Coronary artery (tissue), 2 donors: ENCODE measurements around the gene CD2.

Experiments used
- DNase-seq: peaks from one replicate; pipeline ENCODE4 v3.0.0-alpha.2; 2017; ENCODE audit warnings: low spot score
- H3K27ac ChIP-seq, 2 donors: fragments of 200-600 bp; sonication (generic); one replicate each; pipeline ENCODE4 v1.5.1; 2016 to 2019
- H3K4me3 ChIP-seq: fragments of 200-600 bp; sonication (generic); 2 replicates; pipeline ENCODE4 v1.5.1; 2016; ENCODE audit warnings: mild to moderate bottlenecking, moderate library complexity
- TF ChIP-seq, protein P1 (sequence below): fragments of 200-600 bp; sonication (generic); IDR thresholded peaks from one replicate; pipeline ENCODE4 v1.5.1; 2019; ENCODE audit warnings: antibody characterized with exemption

CD2 gene

GRCh38 chr1:116732726-116733125, 21.5 kb upstream of the CD2 start:
- no peak for DNase-seq
- TF ChIP-seq, protein P1, sequence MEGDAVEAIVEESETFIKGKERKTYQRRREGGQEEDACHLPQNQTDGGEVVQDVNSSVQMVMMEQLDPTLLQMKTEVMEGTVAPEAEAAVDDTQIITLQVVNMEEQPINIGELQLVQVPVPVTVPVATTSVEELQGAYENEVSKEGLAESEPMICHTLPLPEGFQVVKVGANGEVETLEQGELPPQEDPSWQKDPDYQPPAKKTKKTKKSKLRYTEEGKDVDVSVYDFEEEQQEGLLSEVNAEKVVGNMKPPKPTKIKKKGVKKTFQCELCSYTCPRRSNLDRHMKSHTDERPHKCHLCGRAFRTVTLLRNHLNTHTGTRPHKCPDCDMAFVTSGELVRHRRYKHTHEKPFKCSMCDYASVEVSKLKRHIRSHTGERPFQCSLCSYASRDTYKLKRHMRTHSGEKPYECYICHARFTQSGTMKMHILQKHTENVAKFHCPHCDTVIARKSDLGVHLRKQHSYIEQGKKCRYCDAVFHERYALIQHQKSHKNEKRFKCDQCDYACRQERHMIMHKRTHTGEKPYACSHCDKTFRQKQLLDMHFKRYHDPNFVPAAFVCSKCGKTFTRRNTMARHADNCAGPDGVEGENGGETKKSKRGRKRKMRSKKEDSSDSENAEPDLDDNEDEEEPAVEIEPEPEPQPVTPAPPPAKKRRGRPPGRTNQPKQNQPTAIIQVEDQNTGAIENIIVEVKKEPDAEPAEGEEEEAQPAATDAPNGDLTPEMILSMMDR = no peak
- Histone ChIP-seq H3K4me3 (no peak overlapping the region), H3K27ac (no peak overlapping the region)

DNA sequence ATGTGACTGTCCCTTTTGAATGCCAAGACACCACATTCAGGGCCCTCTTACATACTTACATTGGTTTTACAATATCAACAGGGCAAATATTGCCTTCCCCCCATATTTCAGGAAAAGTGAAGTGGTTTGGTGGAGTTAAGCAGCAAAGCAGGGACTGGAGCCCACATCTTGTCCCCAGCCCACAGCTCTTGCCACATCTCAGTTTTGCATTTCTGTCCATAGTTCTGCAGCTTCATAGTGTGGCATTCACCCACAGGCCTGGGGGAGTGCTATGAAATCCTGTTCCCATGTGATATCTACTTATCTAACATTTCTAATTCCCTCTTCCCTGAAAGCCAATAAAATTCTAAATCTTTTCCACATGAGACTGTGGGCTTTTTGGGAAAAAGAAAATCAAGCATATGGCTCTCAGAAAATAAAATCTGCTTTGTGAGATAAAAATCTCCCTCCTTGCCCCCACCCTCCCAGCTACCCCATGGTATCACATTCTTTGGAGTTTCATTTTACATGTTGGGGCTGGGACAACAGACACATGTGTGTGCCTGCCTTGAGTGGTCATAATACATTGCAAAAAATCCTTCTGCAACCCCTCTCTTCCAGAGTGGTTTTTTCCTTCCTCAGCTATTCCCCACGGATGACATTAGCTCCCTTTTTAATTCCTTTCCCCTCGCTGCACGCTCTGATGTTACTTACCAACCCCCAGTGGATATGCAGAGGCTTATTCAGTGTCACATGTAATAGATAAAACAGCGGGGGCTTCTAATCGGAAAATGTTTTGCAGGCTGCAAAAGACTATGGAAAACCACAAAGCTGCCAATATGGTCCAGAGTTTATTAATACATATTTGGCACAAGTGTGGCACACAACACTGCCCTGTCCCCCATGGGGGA, 20.5 kb upstream of the CD2 start:
- no peak overlapping the region for H3K4me3 ChIP-seq
- DNase-seq = no peak
- TF ChIP-seq, protein P1 = no peak
- H3K27ac ChIP-seq = no peak overlapping the region

DNA sequence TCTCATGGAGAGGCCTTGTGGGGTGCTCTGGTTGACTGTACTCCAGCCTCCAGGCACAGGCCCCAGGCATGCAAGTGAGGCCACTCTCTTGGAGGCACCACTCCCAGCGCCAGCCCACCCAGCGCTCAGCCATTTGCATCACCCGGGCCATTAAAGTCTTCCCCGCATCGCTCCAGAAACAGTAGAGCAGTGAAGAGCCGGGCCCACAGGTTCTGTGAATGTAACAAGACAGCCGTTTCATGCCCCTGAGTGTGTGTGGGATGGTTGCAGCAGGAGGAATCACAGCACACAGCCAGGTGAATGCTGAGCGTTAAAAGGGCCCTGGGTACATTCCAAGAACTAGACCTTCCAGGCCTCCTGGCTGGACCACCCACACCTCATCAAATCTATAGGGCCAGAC, 19.0 kb upstream of the CD2 start:
- Histone ChIP-seq H3K27ac (no peak overlapping the region), H3K4me3 (no peak overlapping the region)
- TF ChIP-seq, protein P1 = no peak
- no peak for DNase-seq

- TF ChIP-seq, protein P1 = peak; percentile 27
- no peak overlapping the region for H3K4me3 ChIP-seq
- DNase-seq = no peak
- H3K27ac ChIP-seq = no peak overlapping the region
These were observed 17.0 kb upstream of the CD2 start for GRCh38 chr1:116737020-116737854.

DNA sequence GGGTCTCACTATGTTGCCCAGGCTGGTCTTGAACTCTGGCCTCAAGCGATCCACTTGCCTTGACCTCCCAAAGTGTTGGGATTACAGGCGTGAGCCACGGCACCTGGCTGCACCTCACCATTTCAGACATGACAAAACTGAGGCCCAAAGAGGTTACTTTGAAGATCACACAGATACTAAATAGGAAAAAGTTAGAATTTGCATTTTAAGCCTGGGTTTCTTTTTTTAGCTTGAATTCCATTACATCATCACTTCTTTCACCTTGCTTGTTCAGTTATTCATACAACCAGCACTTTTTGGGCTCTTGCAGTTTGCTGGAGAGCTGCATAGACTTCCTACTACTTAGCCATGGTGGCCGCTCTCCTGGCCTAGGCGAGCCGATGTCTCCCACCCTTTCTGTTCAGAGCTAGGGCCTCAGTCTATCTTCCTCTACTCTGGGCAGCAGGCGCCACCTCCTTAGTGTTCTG, 16.3 kb upstream of the CD2 start:
- DNase-seq = no peak
- Histone ChIP-seq H3K4me3 (no peak overlapping the region), H3K27ac (no peak overlapping the region)
- TF ChIP-seq, protein P1 = no peak

- TF ChIP-seq, protein P1 = no peak
- no peak overlapping the region for H3K4me3 ChIP-seq
- DNase-seq = no peak
- no peak overlapping the region for H3K27ac ChIP-seq
These were observed 15.4 kb upstream of the CD2 start for GRCh38 chr1:116738673-116739370.
